Measurements from ENCODE around the gene C6orf62. TPM values are rescaled to one million over a fixed set of nuclear protein-coding genes. Genes with fewer than 3 reads are reported as not detected.
"Not testable (repeated sequence)": the region's sequence is repeated elsewhere in the genome, so short reads cannot be mapped to it uniquely, and the experiment has no call there.

The C6orf62 gene
- total RNA-seq, 1 experiment from 2014 or later: 114 TPM

- no peak for DNase-seq (ENCODE audit: low read depth, low spot score)
- in situ Hi-C loops (cut with HindIII; ENCODE audit: low pct_unique_long_range_greater_than_20kb, low sequenced_read_pairs): no loop called here
Observed at GRCh38 chr6:24686408-24686807, 32.5 kb downstream of the C6orf62 start.

GRCh38 chr6:24683297-24684296 is 35.4 kb downstream of the C6orf62 start:
- in situ Hi-C loops (cut with HindIII; ENCODE audit: low pct_unique_long_range_greater_than_20kb, low sequenced_read_pairs): no loop called here
- DNase-seq (ENCODE audit: low read depth, low spot score): no peak

GRCh38 chr6:24680582-24680981 is 38.4 kb downstream of the C6orf62 start:
- DNase-seq (ENCODE audit: low read depth, low spot score): no peak
- in situ Hi-C loops (cut with HindIII; ENCODE audit: low pct_unique_long_range_greater_than_20kb, low sequenced_read_pairs): no loop called here

- DNase-seq (ENCODE audit: low read depth, low spot score); in situ Hi-C loops (cut with HindIII; ENCODE audit: low pct_unique_long_range_greater_than_20kb, low sequenced_read_pairs): not testable (repeated sequence)
Observed at GRCh38 chr6:24678792-24679352, 40.1 kb downstream of the C6orf62 start.

- DNase-seq (ENCODE audit: low read depth, low spot score): no peak
- in situ Hi-C loops (cut with HindIII; ENCODE audit: low pct_unique_long_range_greater_than_20kb, low sequenced_read_pairs): no loop called here
Observed at GRCh38 chr6:24673625-24674024, 45.3 kb downstream of the C6orf62 start.

- in situ Hi-C loops (cut with HindIII; ENCODE audit: low pct_unique_long_range_greater_than_20kb, low sequenced_read_pairs): no loop called here
- no peak for DNase-seq (ENCODE audit: low read depth, low spot score)
Observed at GRCh38 chr6:24672620-24673182, 46.3 kb downstream of the C6orf62 start.

- in situ Hi-C loops (cut with HindIII; ENCODE audit: low pct_unique_long_range_greater_than_20kb, low sequenced_read_pairs); DNase-seq (ENCODE audit: low read depth, low spot score): not testable (repeated sequence)
Observed at GRCh38 chr6:24671077-24671476, 47.9 kb downstream of the C6orf62 start.

GRCh38 chr6:24670492-24670891 is 48.5 kb downstream of the C6orf62 start:
- DNase-seq (ENCODE audit: low read depth, low spot score); in situ Hi-C loops (cut with HindIII; ENCODE audit: low pct_unique_long_range_greater_than_20kb, low sequenced_read_pairs): not testable (repeated sequence)

- in situ Hi-C loops (cut with HindIII; ENCODE audit: low pct_unique_long_range_greater_than_20kb, low sequenced_read_pairs): no loop called here
- no peak for DNase-seq (ENCODE audit: low read depth, low spot score)
Observed at GRCh38 chr6:24668997-24669361, 50.0 kb downstream of the C6orf62 start.

- DNase-seq (ENCODE audit: low read depth, low spot score): not testable (repeated sequence)
Observed at GRCh38 chr6:24668066-24668996, 50.6 kb downstream of the C6orf62 start.

GRCh38 chr6:24667378-24667803 is 51.6 kb downstream of the C6orf62 start:
- in situ Hi-C loops (cut with HindIII; ENCODE audit: low pct_unique_long_range_greater_than_20kb, low sequenced_read_pairs): no loop called here
- DNase-seq (ENCODE audit: low read depth, low spot score): peak; percentile 17

More at GRCh38 chr6:24668066-24668996, 50.6 kb downstream of the C6orf62 start:
- in situ Hi-C loops (cut with HindIII; ENCODE audit: low pct_unique_long_range_greater_than_20kb, low sequenced_read_pairs): not testable (repeated sequence)

GRCh38 chr6:24666641-24667377 is 52.1 kb downstream of the C6orf62 start, which contains the start of the genes ACOT13 and TDP2:
Gene ACOT13, plus strand, starts transcription at chr6:24667077. Its CDS starts 187 bp downstream, at chr6:24667264.
Gene TDP2, minus strand, starts transcription at chr6:24666899. Its CDS starts 37 bp downstream, at chr6:24666862.
- DNase-seq (ENCODE audit: low read depth, low spot score): peak; percentile 99
- in situ Hi-C loops (cut with HindIII; ENCODE audit: low pct_unique_long_range_greater_than_20kb, low sequenced_read_pairs): no loop called here

- DNase-seq (ENCODE audit: low read depth, low spot score): no peak
- in situ Hi-C loops (cut with HindIII; ENCODE audit: low pct_unique_long_range_greater_than_20kb, low sequenced_read_pairs): no loop called here
Observed at GRCh38 chr6:24666097-24666640, 52.8 kb downstream of the C6orf62 start.

- in situ Hi-C loops (cut with HindIII; ENCODE audit: low pct_unique_long_range_greater_than_20kb, low sequenced_read_pairs): no loop called here
- DNase-seq (ENCODE audit: low read depth, low spot score): no peak
Observed at GRCh38 chr6:24664046-24664987, 54.6 kb downstream of the C6orf62 start.

GRCh38 chr6:24663189-24663588 is 55.8 kb downstream of the C6orf62 start:
- no peak for DNase-seq (ENCODE audit: low read depth, low spot score)
- in situ Hi-C loops (cut with HindIII; ENCODE audit: low pct_unique_long_range_greater_than_20kb, low sequenced_read_pairs): no loop called here

Data from SK-MEL-5 (cell line).